Thoracic aorta (tissue), 2 donors: Measurements from ENCODE around the gene SETD6. TPM values are rescaled to one million over a fixed set of nuclear protein-coding genes. Genes with fewer than 3 reads are reported as not detected.

ENCODE experiments used
- ATAC-seq: fragments of 150-250 bp; one replicate; pipeline ENCODE4 v1.8.0; 2017; ENCODE audit warnings: low read depth; ENCODE audit not compliant: insufficient number of reproducible peaks, low FRiP score
- DNase-seq: peaks from one replicate; pipeline ENCODE4 v3.0.0-alpha.2; 2020; ENCODE audit warnings: low spot score
- H3K27ac ChIP-seq, 2 donors: fragments of 200-600 bp; sonication (generic); 1 replicate in 1 of 2; 2 replicates in 1 of 2; pipeline ENCODE4 v1.5.1; 2016; ENCODE audit warnings: mild to moderate bottlenecking in 2 of 2, moderate library complexity in 2 of 2
- H3K27me3 ChIP-seq: fragments of 200-600 bp; sonication (generic); replicated peaks from 2 replicates; pipeline ENCODE4 v1.6.0; 2016; ENCODE audit warnings: mild to moderate bottlenecking; ENCODE audit not compliant: insufficient read depth
- H3K36me3 ChIP-seq: fragments of 200-600 bp; sonication (generic); one replicate; pipeline ENCODE4 v1.5.1; 2016
- H3K4me1 ChIP-seq, 2 donors: fragments of 200-600 bp; sonication (generic); 1 replicate in 1 of 2; 2 replicates in 1 of 2; pipeline versions ENCODE4 v1.5.1 to v1.6.0; 2016; ENCODE audit warnings: low read depth in 2 of 2, mild to moderate bottlenecking in 1 of 2; ENCODE audit not compliant: control insufficient read depth in 1 of 2
- H3K4me3 ChIP-seq: fragments of 200-600 bp; sonication (generic); 2 replicates; pipeline ENCODE4 v1.5.1; 2016; ENCODE audit warnings: mild to moderate bottlenecking
- H3K9me3 ChIP-seq: fragments of 200-600 bp; sonication (generic); 2 replicates; pipeline ENCODE4 v1.5.1; 2016
- CTCF ChIP-seq: fragments of 200-600 bp; sonication (generic); IDR thresholded peaks from one replicate; pipeline ENCODE4 v1.5.1; 2019; ENCODE audit warnings: antibody characterized with exemption
- total RNA-seq, 2 donors: library from RNA; depleted of rRNA; stranded (reverse); fragments of >200 nt; gene quantifications; one replicate each; pipeline versions ENCODE4 v1.1.0 to v1.2.3, GENCODE V29; 2016

Gene SETD6
- total RNA-seq, 2 donors from 2014 or later: 19.2 to 47.3 TPM

- no peak for DNase-seq
- Histone ChIP-seq H3K36me3 (peaks cover 78% of the 10 kb centered on the region), H3K27ac (no peak overlapping the region), H3K9me3 (no peaks in the 10 kb centered on the region), H3K27me3 (no peaks in the 10 kb centered on the region), H3K4me1 (no peaks in the 10 kb centered on the region), H3K4me3 (no peak overlapping the region)
- TF ChIP-seq CTCF: no peak
- ATAC-seq: no peak
Observed at GRCh38 chr16:58542291-58542690, 27.0 kb downstream of the SETD6 start.

GRCh38 chr16:58543685-58544084, 28.4 kb downstream of the SETD6 start:
- Histone ChIP-seq H3K27me3 (no peaks in the 10 kb centered on the region), H3K9me3 (no peaks in the 10 kb centered on the region), H3K27ac (no peak overlapping the region), H3K36me3 (peaks cover 72% of the 10 kb centered on the region), H3K4me3 (no peak overlapping the region), H3K4me1 (no peaks in the 10 kb centered on the region)
- DNase-seq (no peak), ATAC-seq (no peak)
- no peak for TF ChIP-seq CTCF

- DNase-seq (no peak), ATAC-seq (no peak)
- Histone ChIP-seq H3K27me3 (no peaks in the 10 kb centered on the region), H3K27ac (no peak overlapping the region), H3K9me3 (no peaks in the 10 kb centered on the region), H3K4me3 (no peak overlapping the region), H3K4me1 (no peaks in the 10 kb centered on the region), H3K36me3 (peaks cover 55% of the 10 kb centered on the region)
- no peak for TF ChIP-seq CTCF
Observed at GRCh38 chr16:58548378-58548777, 33.1 kb downstream of the SETD6 start.

GRCh38 chr16:58551496-58551895, 36.2 kb downstream of the SETD6 start:
- ATAC-seq (no peak), DNase-seq (no peak)
- H3K27ac ChIP-seq: no peak overlapping the region
- H3K9me3 ChIP-seq: no peaks in the 10 kb centered on the region
- H3K36me3 ChIP-seq: peaks cover 44% of the 10 kb centered on the region
- H3K4me3 ChIP-seq: no peak overlapping the region
- H3K27me3 ChIP-seq: no peaks in the 10 kb centered on the region
- no peaks in the 10 kb centered on the region for H3K4me1 ChIP-seq
- TF ChIP-seq CTCF: no peak

GRCh38 chr16:58556678-58557077, 41.4 kb downstream of the SETD6 start:
- no peak overlapping the region for H3K27ac ChIP-seq
- peaks cover 42% of the 10 kb centered on the region for H3K36me3 ChIP-seq
- H3K27me3 ChIP-seq: no peaks in the 10 kb centered on the region
- no peaks in the 10 kb centered on the region for H3K9me3 ChIP-seq
- no peak for ATAC-seq
- TF ChIP-seq CTCF: no peak
- no peaks in the 10 kb centered on the region for H3K4me1 ChIP-seq
- H3K4me3 ChIP-seq: no peak overlapping the region
- DNase-seq: no peak
